ENCODE data around the gene SH3BP5L. TPM values are rescaled to one million over a fixed set of nuclear protein-coding genes. Genes with fewer than 3 reads are reported as not detected.

Gene SH3BP5L
- total and polyA plus RNA-seq, 2 of the 8 experiments (the other 6 are each of a cell fraction or from before 2014, with no cell fraction given) = 20.2 to 28.4 TPM

- no peak overlapping the region for H3K56ac ChIP-seq (replicated peaks; ENCODE audit: insufficient read length, low read depth, low read length)
- no peak overlapping the region for H2BK120ac ChIP-seq (replicated peaks; ENCODE audit: low read depth, low read length)
- H3K9me3 ChIP-seq (ENCODE audit: insufficient read depth in 2 of 2, low read depth in 1 of 2, low read length in 1 of 2) = peaks cover 68 to 83% of the 10 kb centered on the region in 2 experiments
- H2AFZ ChIP-seq (ENCODE audit: low read length) = no peak overlapping the region
- H3K36me3 ChIP-seq (ENCODE audit: control insufficient read depth in 2 of 4, insufficient read depth in 4 of 4, low read length in 3 of 4) = no peaks in the 10 kb centered on the region
- no peaks in the 10 kb centered on the region for H4K20me1 ChIP-seq (replicated peaks in 1 of 2; ENCODE audit: control insufficient read depth in 1 of 2, insufficient read depth in 2 of 2, low read length in 2 of 2)
- H4K91ac ChIP-seq (replicated peaks; ENCODE audit: insufficient read length, low read length) = no peak overlapping the region
- no peak overlapping the region for H2AK5ac ChIP-seq (ENCODE audit: low read depth, low read length)
- H4K5ac ChIP-seq (ENCODE audit: insufficient read length, low read depth, low read length) = no peak overlapping the region
- no peak overlapping the region for H3K9ac ChIP-seq (replicated peaks in 1 of 4; ENCODE audit: extremely low read depth in 1 of 4, low read depth in 3 of 4, low read length in 3 of 4)
- CTCF ChIA-PET (ENCODE audit: partially characterized antibody) = interaction anchor here (1.1 kb wide), 1 partner anchor 41 kb away, joined by 3 read pairs; no protein-coding TSS in a partner anchor
- H3K4me3 ChIP-seq (ENCODE audit: extremely low read depth in 1 of 4, insufficient read depth in 2 of 4, low read depth in 3 of 4, low read length in 4 of 4) = no peak overlapping the region
- H3K4me2 ChIP-seq (ENCODE audit: insufficient read depth in 1 of 2, low read depth in 2 of 2, low read length in 2 of 2) = no peak overlapping the region
- no peaks in the 10 kb centered on the region for H3K23me2 ChIP-seq (ENCODE audit: low read depth, low read length)
- no peak overlapping the region for H2BK5ac ChIP-seq (ENCODE audit: low read depth, low read length)
- H3K14ac ChIP-seq (ENCODE audit: insufficient read length) = no peak overlapping the region
- no peak overlapping the region for H2BK12ac ChIP-seq (ENCODE audit: low read depth, low read length)
- WGBS, 2 experiments (ENCODE audit: extremely low coverage in 1 of 2, insufficient coverage in 1 of 2, insufficient read length in 1 of 2, insufficient replicate concordance in 2 of 2, low coverage in 1 of 2, low lambda C conversion rate in 2 of 2, missing lambda C conversion rate in 1 of 2) = 63% methylated on average over 4 of the region's 4 CpGs; no CpG with 5 or more reads in 1 of the 2 experiments
- no peak overlapping the region for H3K27ac ChIP-seq (ENCODE audit: low read depth, low read length)
- H3K79me2 ChIP-seq (ENCODE audit: control insufficient read depth in 1 of 2, insufficient read depth in 2 of 2, low read length in 2 of 2) = no peaks in the 10 kb centered on the region
- POLR2A ChIA-PET (ENCODE audit: partially characterized antibody) = interaction anchor here (1.5 kb wide), 1 partner anchor 16 kb away, joined by 3 read pairs; no protein-coding TSS in a partner anchor
- DNase-seq (ENCODE audit: low read depth in 1 of 2, low spot score in 2 of 2) (no peak), FAIRE-seq (no peak)
- no peak overlapping the region for H2BK20ac ChIP-seq (ENCODE audit: low read length)
- no peak overlapping the region for H3K18ac ChIP-seq (ENCODE audit: extremely low read depth, low read length)
- H4K8ac ChIP-seq (ENCODE audit: extremely low read depth, insufficient read depth, low read length) = no peak overlapping the region
- no peak overlapping the region for H2BK15ac ChIP-seq (ENCODE audit: low read length)
- no peak overlapping the region for H3K4ac ChIP-seq (replicated peaks; ENCODE audit: insufficient read length, low read depth, low read length)
- no peaks in the 10 kb centered on the region for H3K4me1 ChIP-seq (replicated peaks in 1 of 4; ENCODE audit: control insufficient read depth in 3 of 4, insufficient read depth in 4 of 4, low read length in 3 of 4)
- no peak overlapping the region for H3K23ac ChIP-seq (ENCODE audit: insufficient read length)
- no peaks in the 10 kb centered on the region for H3K27me3 ChIP-seq (replicated peaks in 1 of 4; ENCODE audit: control insufficient read depth in 3 of 4, extremely low read depth in 1 of 4, insufficient read depth in 3 of 4, low read length in 3 of 4)
- TF ChIP-seq CHD1 (IDR thresholded peaks at IDR 0.05; ENCODE audit: low read depth, low read length) (no peak), HDAC2 (IDR thresholded peaks at IDR 0.05; ENCODE audit: borderline replicate concordance in 1 of 2, low read depth in 2 of 2, low read length in 2 of 2) (no peak), SUZ12 (IDR thresholded peaks at IDR 0.05; ENCODE audit: low read length) (no peak), SP1 (IDR thresholded peaks at IDR 0.05; ENCODE audit: low read depth, low read length) (no peak), CEBPB (IDR thresholded peaks at IDR 0.05; ENCODE audit: low read depth, low read length) (no peak), TBP (IDR thresholded peaks at IDR 0.05; ENCODE audit: low read depth, low read length) (no peak), BRCA1 (IDR thresholded peaks at IDR 0.05; ENCODE audit: low read depth, low read length) (no peak), KDM5A (IDR thresholded peaks at IDR 0.05; ENCODE audit: low read length) (no peak), JUN (IDR thresholded peaks at IDR 0.05; ENCODE audit: low read depth, low read length) (no peak)
- TF ChIP-seq, protein P1, sequence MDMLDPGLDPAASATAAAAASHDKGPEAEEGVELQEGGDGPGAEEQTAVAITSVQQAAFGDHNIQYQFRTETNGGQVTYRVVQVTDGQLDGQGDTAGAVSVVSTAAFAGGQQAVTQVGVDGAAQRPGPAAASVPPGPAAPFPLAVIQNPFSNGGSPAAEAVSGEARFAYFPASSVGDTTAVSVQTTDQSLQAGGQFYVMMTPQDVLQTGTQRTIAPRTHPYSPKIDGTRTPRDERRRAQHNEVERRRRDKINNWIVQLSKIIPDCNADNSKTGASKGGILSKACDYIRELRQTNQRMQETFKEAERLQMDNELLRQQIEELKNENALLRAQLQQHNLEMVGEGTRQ (IDR thresholded peaks at IDR 0.05; ENCODE audit: low read length) = no peak
- no peaks in the 10 kb centered on the region for H3K79me1 ChIP-seq (ENCODE audit: low read depth, low read length)
Measured at GRCh38 chr1:248791010-248791409, 34.7 kb downstream of the SH3BP5L start.

Measured in H1 (cell line).